Measurements from ENCODE around the gene PCA3.

PCA3 gene

GRCh38 chr9:76798527-76798926 lies 34.3 kb downstream of the PCA3 start:
- H3K4me3 ChIP-seq (ENCODE audit: low read depth, low read length): no peak overlapping the region
- no peak overlapping the region for H3K9ac ChIP-seq
- no peak for TF ChIP-seq CTCF (IDR thresholded peaks at IDR 0.05)
- H3K4me2 ChIP-seq (ENCODE audit: low read length): no peak overlapping the region
- H2AFZ ChIP-seq: no peak overlapping the region
- no peaks in the 10 kb centered on the region for H3K27me3 ChIP-seq (ENCODE audit: control insufficient read depth, insufficient read depth, low read length)
- H3K79me2 ChIP-seq: no peaks in the 10 kb centered on the region
- no peaks in the 10 kb centered on the region for H3K9me3 ChIP-seq (ENCODE audit: control insufficient read depth, low read length)
- no peak overlapping the region for H3K27ac ChIP-seq
- H3K4me1 ChIP-seq: no peaks in the 10 kb centered on the region
- H3K36me3 ChIP-seq (ENCODE audit: control insufficient read depth, insufficient read depth, low read length): no peaks in the 10 kb centered on the region

GRCh38 chr9:76799473-76799872 lies 35.2 kb downstream of the PCA3 start:
- no peaks in the 10 kb centered on the region for H3K27me3 ChIP-seq (ENCODE audit: control insufficient read depth, insufficient read depth, low read length)
- no peak overlapping the region for H2AFZ ChIP-seq
- no peak for TF ChIP-seq CTCF (IDR thresholded peaks at IDR 0.05)

GRCh38 chr9:76800901-76801300 lies 36.7 kb downstream of the PCA3 start:
- TF ChIP-seq CTCF (IDR thresholded peaks at IDR 0.05): no peak
- H3K9me3 ChIP-seq (ENCODE audit: control insufficient read depth, low read length): no peaks in the 10 kb centered on the region
- no peaks in the 10 kb centered on the region for H3K36me3 ChIP-seq (ENCODE audit: control insufficient read depth, insufficient read depth, low read length)
- H3K4me1 ChIP-seq: no peaks in the 10 kb centered on the region
- H3K27ac ChIP-seq: no peak overlapping the region
- H2AFZ ChIP-seq: no peak overlapping the region
- H3K27me3 ChIP-seq (ENCODE audit: control insufficient read depth, insufficient read depth, low read length): no peaks in the 10 kb centered on the region
- H3K4me2 ChIP-seq (ENCODE audit: low read length): no peak overlapping the region
- no peaks in the 10 kb centered on the region for H3K79me2 ChIP-seq
- H3K4me3 ChIP-seq (ENCODE audit: low read depth, low read length): no peak overlapping the region
- no peak overlapping the region for H3K9ac ChIP-seq

More at GRCh38 chr9:76799473-76799872, 35.2 kb downstream of the PCA3 start:
- Histone ChIP-seq H3K27ac (no peak overlapping the region), H3K4me3 (ENCODE audit: low read depth, low read length) (no peak overlapping the region), H3K4me1 (no peaks in the 10 kb centered on the region), H3K4me2 (ENCODE audit: low read length) (no peak overlapping the region), H3K9ac (no peak overlapping the region), H3K36me3 (ENCODE audit: control insufficient read depth, insufficient read depth, low read length) (no peaks in the 10 kb centered on the region), H3K9me3 (ENCODE audit: control insufficient read depth, low read length) (no peaks in the 10 kb centered on the region), H3K79me2 (no peaks in the 10 kb centered on the region)

- Histone ChIP-seq H2AFZ (no peak overlapping the region), H3K9ac (no peak overlapping the region), H3K36me3 (ENCODE audit: control insufficient read depth, insufficient read depth, low read length) (no peaks in the 10 kb centered on the region), H3K27ac (no peak overlapping the region), H3K79me2 (no peaks in the 10 kb centered on the region), H3K27me3 (ENCODE audit: control insufficient read depth, insufficient read depth, low read length) (no peaks in the 10 kb centered on the region), H3K4me2 (ENCODE audit: low read length) (no peak overlapping the region), H3K9me3 (ENCODE audit: control insufficient read depth, low read length) (no peaks in the 10 kb centered on the region), H3K4me3 (ENCODE audit: low read depth, low read length) (no peak overlapping the region), H3K4me1 (no peaks in the 10 kb centered on the region)
- no peak for TF ChIP-seq CTCF (IDR thresholded peaks at IDR 0.05)
Observed at GRCh38 chr9:76803083-76803482, 38.8 kb downstream of the PCA3 start.

- H3K36me3 ChIP-seq (ENCODE audit: control insufficient read depth, insufficient read depth, low read length): no peaks in the 10 kb centered on the region
- H3K4me3 ChIP-seq (ENCODE audit: low read depth, low read length): no peak overlapping the region
- no peak overlapping the region for H3K9ac ChIP-seq
- H3K4me2 ChIP-seq (ENCODE audit: low read length): no peak overlapping the region
- H2AFZ ChIP-seq: no peak overlapping the region
- no peak overlapping the region for H3K27ac ChIP-seq
- no peaks in the 10 kb centered on the region for H3K9me3 ChIP-seq (ENCODE audit: control insufficient read depth, low read length)
- no peak for TF ChIP-seq CTCF (IDR thresholded peaks at IDR 0.05)
- no peaks in the 10 kb centered on the region for H3K79me2 ChIP-seq
- no peaks in the 10 kb centered on the region for H3K27me3 ChIP-seq (ENCODE audit: control insufficient read depth, insufficient read depth, low read length)
- H3K4me1 ChIP-seq: no peaks in the 10 kb centered on the region
Observed at GRCh38 chr9:76803762-76804161, 39.5 kb downstream of the PCA3 start.
